Activated naive CD4-positive, alpha-beta T cell treated with anti-CD3 and anti-CD28 coated beads, Interleukin-2, amount 50 U/mL, for 16 hours (primary cell): ENCODE measurements around the gene LRRC4.

Experiments
- DNase-seq: peaks from one replicate; pipeline ENCODE4 v3.0.0-alpha.2; 2020

LRRC4 gene

GRCh38 chr7:128057909-128058308 lies 26.7 kb upstream of the LRRC4 start:
- DNase-seq = no peak

- no peak for DNase-seq
Measured at GRCh38 chr7:128056901-128057300, 25.7 kb upstream of the LRRC4 start.

GRCh38 chr7:128055637-128056036 lies 24.4 kb upstream of the LRRC4 start:
- no peak for DNase-seq

DNA sequence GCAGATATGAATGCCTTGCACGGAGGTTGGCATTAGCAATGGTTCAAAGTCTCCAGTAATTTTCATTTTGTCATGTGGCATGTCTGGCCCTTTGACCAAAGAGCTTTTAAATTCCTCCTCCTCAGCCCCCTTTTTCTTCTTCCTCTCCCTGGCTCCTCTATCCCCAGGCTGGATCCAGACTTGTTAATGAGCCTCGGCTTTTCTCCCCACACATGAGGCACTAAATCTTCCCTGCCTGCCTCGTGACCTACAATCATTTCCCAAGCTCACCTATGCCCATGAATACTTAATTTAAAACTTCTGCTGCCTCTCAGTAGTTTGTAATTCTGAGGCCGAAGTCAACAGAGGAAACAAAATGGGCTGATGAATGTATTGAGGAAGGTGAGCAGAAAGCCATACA lies 23.3 kb upstream of the LRRC4 start:
- DNase-seq = no peak

DNA sequence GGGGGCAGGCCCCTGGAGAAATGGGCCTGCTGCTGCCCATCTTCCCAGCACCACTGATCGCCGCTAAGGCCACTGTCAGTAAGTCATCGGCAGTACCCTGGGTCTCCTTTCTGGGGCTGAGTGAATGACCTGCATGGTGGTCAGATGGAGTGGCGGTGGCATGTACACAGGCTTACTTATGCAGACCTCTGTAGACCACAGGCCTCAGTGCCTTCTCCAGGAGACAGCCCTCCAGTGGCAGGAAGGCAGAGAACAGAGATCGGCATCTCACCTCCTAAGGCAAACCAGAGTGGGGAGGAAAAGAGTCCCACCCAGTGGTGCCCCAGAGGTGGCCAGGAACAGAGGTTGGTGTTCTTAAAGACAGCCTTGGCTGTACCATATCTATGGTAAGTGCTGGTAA lies 22.8 kb upstream of the LRRC4 start:
- no peak for DNase-seq

GRCh38 chr7:128053023-128053422 lies 21.8 kb upstream of the LRRC4 start:
- DNase-seq = no peak

DNA sequence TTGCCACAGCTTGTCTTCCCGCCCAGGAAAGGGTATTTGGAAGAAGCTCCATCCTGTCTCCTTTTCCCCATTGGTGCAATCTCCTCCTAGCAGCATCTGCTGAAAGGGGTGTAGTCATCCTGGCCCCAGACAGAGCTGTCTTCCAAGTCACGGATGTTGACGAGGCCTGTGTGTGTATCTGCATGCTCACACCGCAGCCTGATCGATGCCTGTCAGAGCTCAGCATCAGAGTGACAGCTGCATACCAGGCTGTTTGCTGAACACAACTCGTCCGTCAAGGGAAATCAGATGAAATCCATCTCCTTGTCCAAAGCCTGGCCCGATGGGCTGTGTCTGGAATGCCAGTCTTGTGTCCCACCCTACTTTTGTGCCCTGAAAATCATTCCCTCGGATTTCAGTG lies 21.2 kb upstream of the LRRC4 start:
- no peak for DNase-seq

DNA sequence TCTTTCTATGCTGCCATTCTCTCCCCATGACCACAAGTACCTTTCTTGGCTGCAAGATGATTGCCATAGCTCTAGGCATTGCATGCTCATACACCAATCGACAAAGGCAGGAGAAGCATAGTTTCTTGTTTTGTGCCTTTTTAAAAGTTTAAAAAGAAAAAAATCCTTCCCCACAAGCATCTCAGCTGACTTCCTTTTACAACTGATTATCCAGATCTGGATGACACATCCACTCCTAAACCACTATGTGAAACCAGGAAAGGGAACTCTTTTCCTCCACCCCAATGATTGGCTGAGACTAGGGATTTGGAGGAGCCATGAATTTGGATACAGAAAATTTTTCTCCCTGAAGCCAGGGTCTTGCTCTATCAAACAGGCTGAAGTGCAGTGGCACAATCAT lies 14.5 kb upstream of the LRRC4 start:
- DNase-seq = no peak

DNA sequence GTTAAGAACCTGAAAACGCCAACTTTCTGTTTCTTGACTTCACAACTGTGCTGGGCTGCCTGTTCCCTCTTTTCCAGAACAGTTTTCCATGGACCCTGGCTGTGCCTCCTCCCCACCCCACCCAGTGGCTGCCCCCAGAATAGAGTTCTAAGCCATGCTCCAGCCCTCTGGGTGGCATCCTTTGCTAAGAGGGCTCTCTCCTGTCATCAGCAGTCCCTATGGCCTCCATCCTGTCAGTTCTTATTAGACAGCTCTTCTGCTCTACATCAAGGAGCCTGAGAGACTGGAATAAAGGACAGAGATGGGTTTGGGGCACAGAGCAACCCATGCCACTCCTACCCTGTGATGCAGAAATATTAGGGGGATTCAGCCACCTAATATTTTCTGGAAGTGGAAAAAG lies 13.9 kb upstream of the LRRC4 start:
- no peak for DNase-seq

GRCh38 chr7:128044064-128044463 lies 12.8 kb upstream of the LRRC4 start:
- DNase-seq = no peak

GRCh38 chr7:128042012-128042411 lies 10.8 kb upstream of the LRRC4 start:
- DNase-seq = no peak

- DNase-seq = no peak
Measured at GRCh38 chr7:128041203-128041602, 10.0 kb upstream of the LRRC4 start.

GRCh38 chr7:128040205-128040604 lies 9.0 kb upstream of the LRRC4 start:
- no peak for DNase-seq

DNA sequence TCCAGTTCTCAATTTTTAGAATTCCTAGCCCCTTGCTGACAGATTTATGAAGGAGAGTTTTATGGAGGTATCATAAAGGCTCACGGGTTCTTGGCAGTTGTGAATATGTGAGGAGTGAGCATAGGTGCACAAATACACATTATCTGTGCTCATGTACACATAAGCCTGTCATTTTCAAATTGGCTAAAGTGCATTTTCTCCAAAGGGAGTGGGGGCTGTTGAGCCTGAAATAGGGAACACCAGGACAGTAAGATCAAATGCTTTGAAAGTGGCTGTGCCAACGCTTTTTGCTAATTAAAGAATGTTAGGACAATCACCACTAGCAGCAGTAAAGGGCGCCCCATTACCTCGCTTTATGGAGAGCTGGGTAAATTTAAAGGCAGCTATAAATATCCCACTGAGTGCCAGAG lies 8.3 kb upstream of the LRRC4 start:
- no peak for DNase-seq

GRCh38 chr7:128037880-128038619 lies 6.8 kb upstream of the LRRC4 start:
- no peak for DNase-seq

DNA sequence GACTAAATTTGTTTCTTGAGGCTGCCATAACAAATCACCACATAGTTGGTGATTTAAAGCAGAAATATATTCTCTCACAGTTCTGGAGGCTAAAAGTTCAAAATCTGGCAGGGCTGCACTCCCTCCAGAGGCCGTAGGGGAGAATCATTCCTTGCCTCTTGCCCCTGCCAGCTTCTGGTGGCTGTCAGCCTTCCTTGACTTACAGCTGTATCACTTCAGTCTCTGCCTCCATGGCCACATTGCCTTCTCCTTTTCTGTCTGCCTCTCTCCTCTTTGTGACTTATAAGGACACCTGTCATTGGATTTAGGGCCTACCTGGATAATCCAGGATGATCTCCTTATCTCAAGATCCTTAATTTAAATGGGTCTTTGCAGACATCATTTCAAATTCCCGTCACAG lies 5.8 kb upstream of the LRRC4 start:
- DNase-seq = no peak

DNA sequence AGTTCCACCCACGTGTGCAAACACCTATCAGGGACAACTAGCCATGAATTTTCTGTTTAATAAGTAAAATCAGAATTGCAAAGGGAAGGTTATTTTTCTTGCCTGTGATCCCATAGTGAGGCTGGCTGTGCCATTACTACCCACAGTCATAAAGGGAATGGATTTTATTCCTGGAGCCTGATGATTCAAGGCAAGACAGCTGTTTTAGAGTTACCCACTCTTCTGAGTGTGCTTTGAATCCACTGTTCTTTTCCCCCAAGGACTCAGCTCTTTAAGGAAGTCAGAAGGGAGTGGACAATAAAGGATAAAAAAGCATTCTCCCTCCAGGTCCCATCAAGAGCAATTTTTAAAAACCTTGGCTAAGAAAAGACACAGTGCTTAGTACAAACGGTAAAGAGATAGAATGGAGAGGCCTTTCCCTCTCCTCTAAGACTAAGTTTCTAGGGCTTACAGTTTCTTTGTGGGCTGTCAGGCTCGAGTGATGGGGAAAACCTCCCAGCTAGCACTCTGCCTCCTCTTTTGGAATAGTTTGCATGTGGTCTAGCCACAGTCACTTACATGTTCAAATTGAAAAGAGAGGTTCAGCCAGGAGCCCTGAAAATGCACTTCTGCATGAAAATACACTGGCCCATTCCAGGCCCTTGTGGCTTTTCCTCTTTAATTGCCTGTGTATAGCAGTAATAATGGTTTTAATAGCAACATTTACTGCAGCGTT lies 5.1 kb upstream of the LRRC4 start:
- no peak for DNase-seq

DNA sequence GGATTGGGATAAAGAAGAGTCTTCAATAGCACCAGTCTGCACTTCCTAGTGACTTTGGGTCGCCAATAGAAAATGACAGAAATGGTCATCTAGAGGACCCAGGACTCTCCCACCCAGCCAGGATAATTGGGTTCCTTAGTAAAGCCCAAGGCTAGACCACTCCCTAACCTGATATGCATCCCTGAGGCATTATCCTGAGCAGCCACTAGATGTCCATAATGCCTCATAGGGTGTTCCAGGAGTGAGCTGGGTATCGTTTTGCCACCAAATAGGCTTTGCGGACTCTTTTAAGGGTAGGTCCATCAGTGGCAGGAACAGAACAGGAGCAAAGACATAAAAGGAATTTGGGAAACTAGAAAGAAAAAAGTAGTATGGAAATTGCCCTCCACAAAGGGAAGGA lies 4.5 kb upstream of the LRRC4 start:
- DNase-seq = no peak

DNA sequence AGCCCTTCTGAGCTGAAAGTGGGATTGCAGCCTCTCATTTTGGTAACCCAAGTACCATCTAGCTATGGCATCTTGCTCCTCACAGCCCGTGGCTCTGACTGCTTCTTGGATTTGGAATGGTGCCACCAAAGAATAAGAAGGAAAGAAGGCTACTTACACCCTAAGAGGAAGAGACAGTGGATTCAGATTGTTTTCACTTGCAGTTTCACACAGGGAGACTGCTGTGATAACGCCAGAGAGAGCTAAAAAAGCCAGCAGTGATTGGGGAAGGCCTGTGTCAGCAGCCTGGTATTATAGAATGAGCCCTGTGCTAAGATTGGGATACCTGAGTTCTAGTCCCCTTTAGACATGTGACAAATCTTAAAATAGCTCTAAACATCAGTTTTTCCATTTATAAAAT lies 3.6 kb upstream of the LRRC4 start:
- no peak for DNase-seq

- DNase-seq = no peak
Measured at GRCh38 chr7:128033246-128033645, 2.0 kb upstream of the LRRC4 start.

- peak; percentile 21 for DNase-seq
Measured at GRCh38 chr7:128032605-128033235, 1.5 kb upstream of the LRRC4 start.

- peak; percentile 69 for DNase-seq
Measured at GRCh38 chr7:128031901-128032604, 816 bp upstream of the LRRC4 start.

DNA sequence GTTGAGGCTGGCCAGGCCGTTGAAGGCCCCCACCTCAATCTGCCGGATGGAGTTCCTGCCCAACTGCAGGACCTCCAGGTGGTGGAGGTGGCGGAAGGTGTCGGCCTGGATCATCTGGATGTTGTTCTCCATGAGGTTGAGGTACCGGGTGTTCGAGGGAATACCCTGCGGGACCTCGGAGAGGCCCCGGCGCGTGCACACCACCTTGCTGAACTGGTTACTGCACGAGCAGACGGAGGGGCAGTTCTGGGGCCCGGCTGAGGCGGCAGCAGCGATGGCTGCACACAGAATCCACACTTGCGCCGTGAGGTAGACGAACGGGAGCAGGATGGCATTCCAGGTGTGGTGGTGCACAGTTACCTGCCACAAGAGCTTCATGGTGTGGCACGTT lies 979 bp downstream of the LRRC4 start:
- no peak for DNase-seq
